Measurements from ENCODE around the gene FGA. TPM values are rescaled to one million over a fixed set of nuclear protein-coding genes. Genes with fewer than 3 reads are reported as not detected.

Gene FGA
- total and polyA plus RNA-seq, 9 of the 15 experiments (the other 6 are each of a cell fraction or from before 2014, with no cell fraction given), result 0.04 to 2.5 (median 0.07) TPM; not detected in 5

DNA sequence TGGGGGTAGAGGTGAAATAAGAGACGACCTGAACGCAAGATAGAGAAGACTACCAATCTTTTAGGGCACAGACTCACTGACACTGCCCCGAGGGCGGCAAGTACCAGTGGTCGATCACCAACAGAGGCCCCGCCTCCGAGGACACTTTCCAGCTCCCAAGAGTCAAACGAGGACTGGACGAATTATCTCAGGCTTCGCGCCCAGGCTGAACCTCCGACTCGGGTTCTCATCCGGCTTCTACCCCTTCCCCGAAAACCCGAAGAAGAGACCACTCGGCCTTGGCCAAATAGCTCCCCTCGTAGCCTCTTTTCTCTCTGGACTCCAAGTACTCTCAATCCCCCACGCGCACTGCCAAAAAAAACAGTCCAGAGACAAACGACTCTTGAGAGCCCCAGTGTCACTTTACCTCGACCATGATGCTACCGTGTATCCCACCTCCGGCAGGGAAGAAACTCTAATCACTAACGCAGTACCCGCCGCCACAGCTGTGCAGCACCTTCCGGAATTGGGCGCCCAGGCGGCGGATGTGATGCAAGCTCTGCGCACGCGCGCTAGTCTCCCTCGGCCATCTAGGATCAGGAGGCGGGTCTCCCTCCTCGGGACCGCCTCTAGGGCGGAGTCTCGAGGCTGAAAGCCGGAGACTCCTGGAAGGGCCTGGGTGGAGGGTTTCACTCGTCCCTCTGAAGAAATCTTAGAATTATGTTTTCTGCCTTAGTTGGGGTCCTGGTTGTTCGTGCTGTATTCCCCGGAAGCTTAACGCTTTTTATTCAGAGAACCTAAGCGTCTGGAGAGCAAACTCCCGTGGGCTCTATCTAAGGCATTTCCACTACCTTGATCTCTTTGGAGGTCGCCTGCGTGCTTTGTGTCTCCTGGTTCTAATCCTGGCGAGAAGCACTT lies 40.4 kb downstream of the FGA start, which contains the start of gene PLRG1:
Gene PLRG1, minus strand, starts transcription at position 507 of the 897 bp plus-strand sequence. Its CDS starts 92 bp downstream, at position 415.
- Histone ChIP-seq H3K36me3 (ENCODE audit: control insufficient read depth, insufficient read depth, low read length) (peaks cover 27% of the 10 kb centered on the region), H3K9me1 (ENCODE audit: control insufficient read depth, insufficient read depth, low read length) (no peaks in the 10 kb centered on the region), H3K79me2 (ENCODE audit: control insufficient read depth, insufficient read depth, low read length) (peaks cover 29% of the 10 kb centered on the region), H3K27me3 (ENCODE audit: control insufficient read depth in 2 of 2, insufficient read depth in 2 of 2, low read length in 2 of 2) (no peaks in the 10 kb centered on the region), H3K27ac (ENCODE audit: extremely low read depth, low read depth, low read length) (peak within 1 kb of the TSS; percentile 73), H4K20me1 (replicated peaks; ENCODE audit: control insufficient read depth, insufficient read depth, low read length) (no peaks in the 10 kb centered on the region), H2AFZ (ENCODE audit: low read depth, low read length) (peak within 1 kb of the TSS; percentile 96), H3K9me3 (replicated peaks; ENCODE audit: control insufficient read depth, insufficient read depth, low read depth, low read length) (no peaks in the 10 kb centered on the region), H3K4me3 (peak within 1 kb of the TSS; percentile 74), H3K4me2 (ENCODE audit: insufficient read depth, low read length) (peak within 1 kb of the TSS; percentile 97), H3K4me1 (replicated peaks in 1 of 2; ENCODE audit: control insufficient read depth in 2 of 2, insufficient read depth in 2 of 2, low read length in 2 of 2) (peaks cover 0 to 7% of the 10 kb centered on the region in 2 experiments; a peak in 1 of 5 replicates), H3K9ac (ENCODE audit: insufficient read depth in 1 of 2, low read depth in 2 of 2, low read length in 2 of 2) (peak within 1 kb of the TSS; percentile 82 to 95)
- FAIRE-seq, result peak; percentile 98
- in situ Hi-C loops (cut with MboI), result loop anchor here (5.0 kb wide), 1 partner anchor 67 kb away; no protein-coding TSS in a partner anchor
- WGBS (ENCODE audit: insufficient coverage, low coverage, missing lambda C conversion rate), result under 1% methylated on average over 51 of the region's 51 CpGs
- DNase-seq (ENCODE audit: extremely low read depth in 1 of 4, low spot score in 3 of 4), result peak; percentile 96 to 98 (median 96)
- TSS peak; percentile 73 for BruUV-seq (replicated peaks)
- ChIA-PET CTCF (ENCODE audit: low intra/inter-chr PET ratio) (no interaction called here), POLR2A (interaction anchor here (0.6 to 1.9 kb wide), 7 partner anchors 13 to 651 kb away, joined by 3 to 9 read pairs (median 3); partner anchors contain the start of gene RBM46)
- intact Hi-C loops (cut with micrococcal nuclease), result loop anchor here (5.0 to 10.0 kb wide), 2 partner anchors 778 to 1405 kb away; partner anchors contain the start of gene CTSO
- peak; percentile 97 for ATAC-seq
- TF ChIP-seq ETV1 (tag; conservative IDR thresholded peaks at IDR 0.05; ENCODE audit: low read depth) (peak; percentile 66), POLR2H (tag; IDR thresholded peaks at IDR 0.05; ENCODE audit: low read depth) (peak; percentile 70; the same call in 1 of the 2 replicates), ELF1 (tag; IDR thresholded peaks at IDR 0.05) (peak; percentile 41; the same call in 1 of the 2 replicates), RBM34 (IDR thresholded peaks at IDR 0.05; ENCODE audit: borderline replicate concordance, insufficient read depth, low read length) (no peak), PHF20 (IDR thresholded peaks at IDR 0.05; ENCODE audit: partially characterized antibody) (peak; percentile 71), XRCC5 (IDR thresholded peaks at IDR 0.05; ENCODE audit: low read depth, low read length) (peak; percentile 35; the same call in 1 of the 2 replicates), DNMT1 (IDR thresholded peaks at IDR 0.05) (no peak), SIN3A (IDR thresholded peaks at IDR 0.05; ENCODE audit: borderline replicate concordance in 2 of 2, control insufficient read depth in 1 of 2, low read depth in 2 of 2, low read length in 2 of 2) (peak; percentile 87 to 93), CREB1 (IDR thresholded peaks at IDR 0.05) (peak; percentile 51; the same call in 1 of the 2 replicates), CREB1 (CRISPR knock-in tag; IDR thresholded peaks at IDR 0.05) (0 out of 2 replicates have a peak, but pooled peaks have one; percentile 45), PRPF4 (IDR thresholded peaks at IDR 0.05; ENCODE audit: insufficient read depth, low read depth, low read length, poor library complexity, severe bottlenecking) (no peak), HDAC1 (IDR thresholded peaks at IDR 0.05) (peak in 1 of 2 experiments; percentile 87; a peak in 2 of 4 replicates), PML (IDR thresholded peaks at IDR 0.05; ENCODE audit: low read length) (peak; percentile 47; the same call in 1 of the 2 replicates), POLR2AphosphoS5 (IDR thresholded peaks at IDR 0.05; ENCODE audit: control insufficient read depth, insufficient read depth, low read depth, low read length) (peak; percentile 82), NR3C1 (CRISPR knock-in tag; IDR thresholded peaks at IDR 0.05) (no peak), HLTF (IDR thresholded peaks at IDR 0.05) (peak; percentile 58; the same call in 1 of the 2 replicates)
- TF ChIP-seq, protein P1, sequence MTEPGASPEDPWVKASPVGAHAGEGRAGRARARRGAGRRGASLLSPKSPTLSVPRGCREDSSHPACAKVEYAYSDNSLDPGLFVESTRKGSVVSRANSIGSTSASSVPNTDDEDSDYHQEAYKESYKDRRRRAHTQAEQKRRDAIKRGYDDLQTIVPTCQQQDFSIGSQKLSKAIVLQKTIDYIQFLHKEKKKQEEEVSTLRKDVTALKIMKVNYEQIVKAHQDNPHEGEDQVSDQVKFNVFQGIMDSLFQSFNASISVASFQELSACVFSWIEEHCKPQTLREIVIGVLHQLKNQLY (CRISPR knock-in tag; conservative IDR thresholded peaks at IDR 0.05), result no peak
- TF ChIP-seq, protein P2, sequence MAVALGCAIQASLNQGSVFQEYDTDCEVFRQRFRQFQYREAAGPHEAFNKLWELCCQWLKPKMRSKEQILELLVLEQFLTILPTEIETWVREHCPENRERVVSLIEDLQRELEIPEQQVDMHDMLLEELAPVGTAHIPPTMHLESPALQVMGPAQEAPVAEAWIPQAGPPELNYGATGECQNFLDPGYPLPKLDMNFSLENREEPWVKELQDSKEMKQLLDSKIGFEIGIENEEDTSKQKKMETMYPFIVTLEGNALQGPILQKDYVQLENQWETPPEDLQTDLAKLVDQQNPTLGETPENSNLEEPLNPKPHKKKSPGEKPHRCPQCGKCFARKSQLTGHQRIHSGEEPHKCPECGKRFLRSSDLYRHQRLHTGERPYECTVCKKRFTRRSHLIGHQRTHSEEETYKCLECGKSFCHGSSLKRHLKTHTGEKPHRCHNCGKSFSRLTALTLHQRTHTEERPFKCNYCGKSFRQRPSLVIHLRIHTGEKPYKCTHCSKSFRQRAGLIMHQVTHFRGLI (CRISPR knock-in tag; IDR thresholded peaks at IDR 0.05), result no peak

Measured in K562 (cell line).